Mucosa of descending colon (tissue), 3 donors: ENCODE measurements around the gene TSPAN5. TPM values are rescaled to one million over a fixed set of nuclear protein-coding genes. Genes with fewer than 3 reads are reported as not detected.
"Not testable (repeated sequence)": the region's sequence is repeated elsewhere in the genome, so short reads cannot be mapped to it uniquely, and the experiment has no call there.

ENCODE experiments used
- ATAC-seq: fragments of 200-7000 bp; cut with Tn5 transposase; one replicate; pipeline ENCODE4 v1.9.1; 2020; ENCODE audit warnings: mild to moderate bottlenecking, moderate library complexity
- DNase-seq, 3 donors: peaks; one replicate each; pipeline ENCODE4 v3.0.0-alpha.2; 2020
- H3K36me3 ChIP-seq: fragments of 200-600 bp; one replicate; pipeline ENCODE4 v1.8.0; 2021; ENCODE audit warnings: low read depth, mild to moderate bottlenecking
- H3K4me1 ChIP-seq: fragments of 200-600 bp; one replicate; pipeline ENCODE4 v1.8.0; 2021; ENCODE audit warnings: low read depth, mild to moderate bottlenecking
- H3K4me3 ChIP-seq: fragments of 200-600 bp; one replicate; pipeline ENCODE4 v1.8.0; 2021; ENCODE audit warnings: mild to moderate bottlenecking
- H3K9me3 ChIP-seq: fragments of 200-600 bp; one replicate; pipeline ENCODE4 v1.8.0; 2021; ENCODE audit warnings: mild to moderate bottlenecking
- intact Hi-C, 2 donors: fragments of 100-400 bp; cut with DNase I in 1 of 2; cut with micrococcal nuclease in 1 of 2; formaldehyde crosslinking; loops; one replicate each; pipeline versions ENCODE4 v1.11.0 to v1.11.1; 2022; cut with DNase I, micrococcal nuclease
- total RNA-seq, 3 donors: library from RNA; stranded (reverse); fragmentation: NEBNext Ultra II Directional in 2 of 3; extraction: Animal tissue kit (Norgen Biotek cat#: 25700) in 2 of 3; gene quantifications; one replicate each; pipeline versions ENCODE4 v1.2.1 to v1.2.4, GENCODE V29; 2021 to 2023
- TF ChIP-seq, protein P1 (sequence below): fragments of 200-600 bp; IDR thresholded peaks from one replicate; pipeline ENCODE4 v1.8.0; 2022; ENCODE audit warnings: antibody characterized with exemption, mild to moderate bottlenecking
- donor health status: DM: no; HTN: no; CAD: no; lungs with moderate emphysema.
- donor health status: DM: no; HTN: no; CAD: no.
- donor health status: DM: no; HTN: yes; CAD: no.

The TSPAN5 gene
- total RNA-seq, 3 donors from 2014 or later, result 3.9 to 11.8 (median 4.9) TPM

- no peak for ATAC-seq
- intact Hi-C loops, result no loop called here
Observed at GRCh38 chr4:98462487-98462886, 195.9 kb downstream of the TSPAN5 start.

GRCh38 chr4:98461121-98461865, 197.1 kb downstream of the TSPAN5 start:
- ATAC-seq, DNase-seq, H3K4me1 ChIP-seq, H3K4me3 ChIP-seq, intact Hi-C loops, H3K9me3 ChIP-seq, H3K36me3 ChIP-seq: not testable (repeated sequence)

More at GRCh38 chr4:98462487-98462886, 195.9 kb downstream of the TSPAN5 start:
- DNase-seq, result no peak
- H3K9me3 ChIP-seq, result no peaks in the 10 kb centered on the region
- no peaks in the 10 kb centered on the region for H3K36me3 ChIP-seq
- H3K4me3 ChIP-seq, result no peak overlapping the region
- H3K4me1 ChIP-seq, result no peaks in the 10 kb centered on the region
- TF ChIP-seq, protein P1, sequence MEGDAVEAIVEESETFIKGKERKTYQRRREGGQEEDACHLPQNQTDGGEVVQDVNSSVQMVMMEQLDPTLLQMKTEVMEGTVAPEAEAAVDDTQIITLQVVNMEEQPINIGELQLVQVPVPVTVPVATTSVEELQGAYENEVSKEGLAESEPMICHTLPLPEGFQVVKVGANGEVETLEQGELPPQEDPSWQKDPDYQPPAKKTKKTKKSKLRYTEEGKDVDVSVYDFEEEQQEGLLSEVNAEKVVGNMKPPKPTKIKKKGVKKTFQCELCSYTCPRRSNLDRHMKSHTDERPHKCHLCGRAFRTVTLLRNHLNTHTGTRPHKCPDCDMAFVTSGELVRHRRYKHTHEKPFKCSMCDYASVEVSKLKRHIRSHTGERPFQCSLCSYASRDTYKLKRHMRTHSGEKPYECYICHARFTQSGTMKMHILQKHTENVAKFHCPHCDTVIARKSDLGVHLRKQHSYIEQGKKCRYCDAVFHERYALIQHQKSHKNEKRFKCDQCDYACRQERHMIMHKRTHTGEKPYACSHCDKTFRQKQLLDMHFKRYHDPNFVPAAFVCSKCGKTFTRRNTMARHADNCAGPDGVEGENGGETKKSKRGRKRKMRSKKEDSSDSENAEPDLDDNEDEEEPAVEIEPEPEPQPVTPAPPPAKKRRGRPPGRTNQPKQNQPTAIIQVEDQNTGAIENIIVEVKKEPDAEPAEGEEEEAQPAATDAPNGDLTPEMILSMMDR, result no peak

DNA sequence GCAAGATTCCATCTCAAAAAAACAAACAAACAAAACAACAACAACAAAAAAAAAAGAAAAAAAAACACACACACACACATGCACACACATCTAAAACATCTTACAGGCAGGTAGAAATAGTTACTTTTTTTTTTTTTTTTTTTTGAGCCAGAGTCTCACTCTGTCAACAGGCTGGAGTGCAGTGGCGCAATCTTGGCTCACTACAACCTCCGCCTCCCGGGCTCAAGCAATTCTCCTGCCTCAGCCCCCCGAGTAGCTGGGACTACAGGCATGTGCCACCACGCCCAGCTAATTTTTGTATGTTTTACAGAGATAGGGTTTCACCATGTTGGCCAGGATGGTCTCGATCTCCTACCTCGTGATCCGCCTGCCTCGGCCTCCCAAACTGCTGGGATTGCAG, 201.0 kb downstream of the TSPAN5 start:
- DNase-seq, ATAC-seq, H3K36me3 ChIP-seq, intact Hi-C loops, H3K9me3 ChIP-seq, H3K4me1 ChIP-seq, H3K4me3 ChIP-seq: not testable (repeated sequence)

GRCh38 chr4:98452091-98452490, 206.3 kb downstream of the TSPAN5 start:
- Histone ChIP-seq H3K36me3 (no peaks in the 10 kb centered on the region), H3K4me3 (no peak overlapping the region), H3K9me3 (no peaks in the 10 kb centered on the region), H3K4me1 (no peaks in the 10 kb centered on the region)
- TF ChIP-seq, protein P1, result no peak
- DNase-seq (no peak), ATAC-seq (no peak)
- intact Hi-C loops, result no loop called here

DNA sequence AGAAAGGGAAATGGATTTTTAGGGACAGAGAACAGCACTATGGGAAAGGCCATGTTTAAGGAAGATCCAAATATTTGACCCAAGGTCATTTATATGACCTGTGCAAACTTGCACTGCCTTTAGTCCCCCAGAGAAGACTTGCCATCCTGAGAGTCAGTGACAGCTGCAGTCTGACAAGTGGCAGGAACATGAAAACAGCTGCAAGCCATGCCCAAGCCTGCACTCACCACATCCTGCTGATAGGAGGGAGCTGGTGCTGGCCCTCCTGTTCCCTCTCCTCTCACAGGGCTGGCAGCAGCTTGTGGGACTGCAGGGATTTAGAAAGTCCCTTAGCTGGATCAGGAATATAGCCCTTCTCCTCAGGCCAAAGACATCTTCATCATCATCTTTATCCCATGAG, 209.5 kb downstream of the TSPAN5 start:
- Histone ChIP-seq H3K4me1 (no peaks in the 10 kb centered on the region), H3K4me3 (no peak overlapping the region), H3K9me3 (no peaks in the 10 kb centered on the region), H3K36me3 (no peaks in the 10 kb centered on the region)
- ATAC-seq (peak; percentile 55), DNase-seq (peak in 1 of 3 donors; percentile 64)
- intact Hi-C loops, result no loop called here
- TF ChIP-seq, protein P1, result no peak

GRCh38 chr4:98447648-98448047, 210.8 kb downstream of the TSPAN5 start:
- intact Hi-C loops, result no loop called here
- ATAC-seq, result peak; percentile 28

More at GRCh38 chr4:98447648-98448047, 210.8 kb downstream of the TSPAN5 start:
- TF ChIP-seq, protein P1, result no peak
- DNase-seq, result no peak
- H3K36me3 ChIP-seq, result no peaks in the 10 kb centered on the region
- H3K4me3 ChIP-seq, result no peak overlapping the region
- no peaks in the 10 kb centered on the region for H3K4me1 ChIP-seq
- H3K9me3 ChIP-seq, result no peaks in the 10 kb centered on the region
